GM18517 (cell line): ENCODE data around the gene CXCL12.

ENCODE experiments used
- ATAC-seq: cut with Tn5 transposase; IDR thresholded peaks from one replicate; pipeline ENCODE4 v1.9.1; 2021; ENCODE audit warnings: mild to moderate bottlenecking, moderate library complexity; ENCODE audit not compliant: unreplicated experiment

The CXCL12 gene

GRCh38 chr10:44364566-44364965 lies 20.3 kb downstream of the CXCL12 start:
- no peak for ATAC-seq

- ATAC-seq, result no peak
Observed at GRCh38 chr10:44363716-44364115, 21.2 kb downstream of the CXCL12 start.

- ATAC-seq, result no peak
Observed at GRCh38 chr10:44362866-44363711, 21.8 kb downstream of the CXCL12 start.

DNA sequence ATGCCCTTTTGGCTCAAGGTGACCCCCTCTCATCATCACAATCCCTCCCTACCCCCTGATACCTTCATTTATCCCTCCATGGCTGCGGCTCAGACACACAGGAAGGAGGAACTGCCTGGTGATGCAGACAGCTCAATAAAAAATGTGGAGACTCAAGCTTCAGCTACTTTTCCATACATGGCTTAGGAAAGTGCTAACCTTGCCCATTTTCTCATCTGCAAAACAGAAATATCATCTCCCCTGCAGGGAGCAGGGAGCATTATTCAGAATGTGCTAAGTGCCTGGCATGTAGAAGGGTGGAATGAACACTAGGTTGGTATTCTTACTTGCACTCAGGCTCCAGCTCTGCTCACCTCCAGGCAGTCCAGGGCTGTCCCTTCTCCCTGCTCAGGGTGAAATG lies 23.8 kb downstream of the CXCL12 start:
- no peak for ATAC-seq

- ATAC-seq, result no peak
Observed at GRCh38 chr10:44358080-44358771, 26.7 kb downstream of the CXCL12 start.

GRCh38 chr10:44357023-44357540 lies 27.8 kb downstream of the CXCL12 start:
- no peak for ATAC-seq

DNA sequence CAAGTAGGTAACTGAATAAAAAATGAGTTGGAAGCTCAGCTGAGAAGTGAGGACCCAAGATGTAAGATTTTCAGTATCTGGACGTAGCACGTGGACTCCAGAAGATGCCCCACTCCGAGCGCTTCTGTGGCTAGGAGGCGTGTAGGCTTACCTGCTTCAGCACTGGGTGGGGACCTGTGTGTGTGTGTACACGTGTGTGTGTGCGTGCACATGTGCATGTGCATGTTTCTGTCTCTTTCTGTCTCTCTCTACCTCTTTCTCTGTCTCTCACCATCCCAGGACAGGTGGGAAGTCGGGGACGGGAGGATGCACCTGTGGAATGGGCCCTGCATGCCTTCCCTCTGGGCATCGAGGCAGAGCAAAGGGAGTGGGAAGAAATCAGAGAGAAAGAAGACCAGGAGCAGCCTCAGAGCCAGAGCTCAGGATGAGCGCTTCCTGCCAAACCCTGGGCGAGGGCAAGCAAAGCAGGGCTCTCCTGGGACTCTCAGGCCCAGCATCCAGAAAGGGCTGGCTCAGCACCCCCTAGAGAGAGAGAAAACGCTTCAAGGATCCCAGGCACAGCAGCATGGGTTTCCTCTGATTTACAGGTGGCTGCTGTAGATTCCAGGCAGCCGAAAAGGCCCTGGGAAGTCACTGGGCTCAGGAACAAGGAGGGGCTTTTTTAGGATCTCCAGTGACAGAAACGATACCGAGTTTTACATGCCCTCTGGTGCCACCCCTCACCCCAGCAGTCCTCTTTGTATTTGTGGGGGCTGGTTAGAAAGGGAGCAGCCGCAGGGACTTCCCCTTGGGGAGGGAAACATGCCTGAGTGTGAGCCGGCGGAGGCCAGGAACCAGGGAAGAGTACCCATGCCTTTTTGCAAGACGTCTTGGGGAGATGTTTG lies 28.5 kb downstream of the CXCL12 start:
- ATAC-seq, result no peak

GRCh38 chr10:44355630-44356029 lies 29.3 kb downstream of the CXCL12 start:
- ATAC-seq, result no peak

- no peak for ATAC-seq
Observed at GRCh38 chr10:44354771-44355170, 30.1 kb downstream of the CXCL12 start.

DNA sequence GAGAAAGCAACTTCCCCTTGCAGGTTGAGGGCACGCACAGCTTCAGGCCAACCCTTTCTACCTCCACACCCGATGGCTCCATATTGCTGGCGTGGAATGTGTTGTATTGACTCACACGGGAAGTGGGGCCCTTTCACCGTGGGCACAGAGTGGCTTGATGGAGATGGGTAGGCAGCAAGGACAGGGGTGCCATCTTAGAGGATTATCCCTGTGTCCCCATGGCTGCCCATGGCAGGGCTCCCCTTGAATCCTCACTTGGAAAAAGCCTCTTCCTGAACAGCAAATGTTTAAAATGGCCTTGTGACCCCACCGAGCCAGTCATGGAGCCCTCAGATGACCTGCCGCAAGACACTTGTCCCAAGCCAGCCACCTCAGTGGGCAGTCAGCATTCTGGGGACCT lies 31.2 kb downstream of the CXCL12 start:
- ATAC-seq, result no peak

DNA sequence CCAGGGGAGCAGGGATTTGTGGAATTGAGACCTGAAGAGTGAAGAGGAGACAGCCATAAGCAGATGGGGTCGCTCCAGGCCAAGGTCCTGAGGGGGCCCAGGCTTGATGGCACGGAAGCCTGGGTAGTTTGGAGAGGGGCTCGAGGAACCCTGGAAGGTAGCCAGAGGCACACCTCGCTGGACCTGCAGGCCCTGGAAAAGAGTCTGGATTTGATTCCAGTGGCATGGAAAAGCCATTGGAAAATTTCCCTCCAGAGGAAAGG lies 31.8 kb downstream of the CXCL12 start:
- ATAC-seq, result no peak

DNA sequence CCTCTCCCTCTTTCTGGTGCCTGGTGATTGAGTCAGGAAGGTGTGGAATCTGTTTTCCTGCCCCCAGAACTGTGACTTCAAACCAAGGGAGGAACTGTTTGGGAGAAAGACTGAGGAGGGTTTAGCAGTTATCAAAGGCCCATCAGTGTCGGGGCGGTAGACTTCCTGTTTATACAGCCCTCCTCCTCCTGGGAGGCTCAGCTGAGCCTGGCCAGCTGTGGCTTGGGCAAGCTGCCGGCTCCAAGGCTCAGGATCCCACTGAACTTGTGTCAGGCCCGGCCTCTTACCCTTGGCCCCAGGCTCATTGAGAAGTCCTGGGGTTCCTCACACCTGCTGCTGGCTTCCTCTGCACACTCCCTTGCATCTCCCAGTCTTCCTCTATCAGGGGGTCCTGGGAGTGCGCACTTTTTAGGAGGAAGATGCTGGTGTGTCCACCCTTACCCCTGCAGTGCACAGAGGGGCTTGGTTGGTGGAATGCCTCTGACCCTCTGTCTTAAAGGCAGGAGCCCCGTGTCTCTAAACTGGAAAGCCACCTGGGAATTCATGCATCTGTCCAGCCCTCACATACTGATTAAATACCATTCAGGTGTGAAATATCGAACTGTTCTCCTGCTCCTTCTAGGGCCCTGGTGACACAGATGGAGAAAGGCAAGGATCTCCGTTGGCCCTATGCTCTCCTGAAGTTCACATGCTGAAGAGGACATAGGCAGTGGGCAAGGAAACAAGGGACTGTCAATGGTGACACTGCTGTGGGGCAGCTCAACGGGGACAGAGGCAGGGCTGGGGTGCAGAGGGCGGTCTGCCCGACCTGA lies 32.4 kb downstream of the CXCL12 start:
- ATAC-seq, result no peak

DNA sequence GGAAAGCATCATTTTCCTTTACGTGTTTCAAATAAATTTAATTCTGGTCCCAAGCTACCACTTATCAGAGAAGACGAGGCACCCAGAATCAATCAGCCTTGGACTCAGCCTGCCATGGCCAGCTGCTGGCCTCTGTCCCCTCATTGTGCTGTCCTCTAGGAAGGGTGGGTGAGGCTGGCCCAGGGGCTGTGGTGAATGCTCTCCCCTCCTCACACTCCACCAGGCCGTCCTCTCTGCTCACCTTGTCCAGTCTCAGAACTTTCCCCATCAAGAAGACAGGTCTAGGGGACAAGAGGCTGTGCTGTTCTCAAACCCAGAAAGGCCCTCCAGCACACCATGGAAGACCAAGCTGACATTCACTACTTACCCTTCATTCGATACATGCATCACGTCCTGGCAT lies 36.4 kb downstream of the CXCL12 start:
- no peak for ATAC-seq

- no peak for ATAC-seq
Observed at GRCh38 chr10:44347609-44348400, 37.1 kb downstream of the CXCL12 start.

- ATAC-seq, result no peak
Observed at GRCh38 chr10:44344727-44345126, 40.2 kb downstream of the CXCL12 start.

- no peak for ATAC-seq
Observed at GRCh38 chr10:44343843-44344242, 41.1 kb downstream of the CXCL12 start.

DNA sequence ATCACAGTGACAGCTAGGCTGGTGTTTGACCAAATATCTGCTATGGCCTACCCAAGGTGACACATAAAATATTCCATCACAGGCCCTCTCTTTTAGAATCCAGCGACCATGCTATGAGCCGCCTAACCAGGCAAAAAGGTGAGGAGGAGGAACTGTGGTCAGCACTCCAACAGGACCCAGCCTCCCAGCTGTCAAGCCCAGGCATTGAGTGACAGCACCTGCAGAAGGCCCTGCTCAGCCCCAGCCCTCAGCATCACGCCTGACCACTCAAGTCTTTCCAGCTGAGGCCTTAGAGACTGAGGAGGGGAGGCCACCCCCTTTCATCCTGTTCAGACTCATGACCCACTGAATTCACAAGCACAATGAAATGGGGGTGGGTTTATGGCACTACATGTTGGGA lies 43.0 kb downstream of the CXCL12 start:
- no peak for ATAC-seq

DNA sequence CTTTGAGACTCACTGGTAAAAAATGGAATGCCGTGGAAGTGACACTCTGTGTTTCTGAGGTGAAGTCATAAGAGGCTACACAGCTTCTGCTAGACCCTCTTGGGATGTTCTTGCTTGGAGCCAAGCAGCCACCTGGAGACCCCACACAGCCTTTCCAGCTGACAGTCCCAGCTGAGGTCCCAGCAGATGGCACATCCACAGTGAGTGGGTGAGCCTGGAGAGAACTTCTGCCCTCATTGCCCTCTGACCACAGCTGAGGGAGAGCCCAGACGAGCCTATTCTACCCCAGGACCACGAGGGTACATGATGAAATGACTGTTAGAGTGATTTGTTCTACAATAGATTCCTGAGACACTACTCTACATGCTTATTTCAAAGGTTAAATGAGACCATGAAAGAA lies 44.3 kb downstream of the CXCL12 start:
- ATAC-seq, result no peak

- ATAC-seq, result no peak
Observed at GRCh38 chr10:44339218-44339617, 45.7 kb downstream of the CXCL12 start.

DNA sequence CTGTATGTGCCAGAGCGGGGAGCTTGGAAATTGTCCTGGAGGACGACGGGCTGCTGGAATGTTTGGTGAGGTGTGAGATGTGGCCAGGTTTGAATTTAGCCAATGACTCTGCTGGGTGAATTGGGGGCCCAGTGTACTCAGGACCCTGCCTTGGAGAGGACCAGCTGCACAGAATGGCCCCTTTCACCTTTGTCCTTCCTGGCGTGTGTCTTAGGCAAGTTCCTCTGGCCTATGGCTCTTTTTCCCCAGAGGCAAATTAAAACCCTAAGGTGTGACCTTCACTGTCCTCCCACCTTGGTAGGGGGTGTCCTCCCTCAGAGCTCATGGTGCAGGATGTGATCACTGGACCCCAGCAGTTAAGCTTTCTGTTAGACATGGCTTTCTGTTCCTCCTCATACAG lies 47.8 kb downstream of the CXCL12 start:
- ATAC-seq, result no peak
